Activated naive CD4-positive, alpha-beta T cell treated with anti-CD3 and anti-CD28 coated beads for 36 hours (primary cell): ENCODE measurements around the gene FOXO1. TPM values are rescaled to one million over a fixed set of nuclear protein-coding genes. Genes with fewer than 3 reads are reported as not detected.

Experiments
- CTCF ChIA-PET: fragments of 350-600 bp; sonication (Branson Sonifier 250); formaldehyde crosslinking; loops from one replicate; lab custom pipeline; 2021; ENCODE audit warnings: antibody characterized with exemption; lab: Charles Lee
- DNase-seq: peaks from one replicate; pipeline ENCODE4 v3.0.0-alpha.2; 2020
- H3K27ac Mint-ChIP-seq: one replicate; pipeline ENCODE4 v1.8.0; 2021; ENCODE audit warnings: mild to moderate bottlenecking, mixed read lengths
- H3K27me3 Mint-ChIP-seq: one replicate; pipeline ENCODE4 v1.8.0; 2021; ENCODE audit warnings: low read depth, mixed read lengths
- H3K36me3 Mint-ChIP-seq: one replicate; pipeline ENCODE4 v1.8.0; 2021; ENCODE audit warnings: low read depth, mixed read lengths
- H3K4me1 Mint-ChIP-seq: one replicate; pipeline ENCODE4 v1.8.0; 2021; ENCODE audit warnings: low read depth, mixed read lengths
- H3K4me3 Mint-ChIP-seq: one replicate; pipeline ENCODE4 v1.8.0; 2021; ENCODE audit warnings: mild to moderate bottlenecking, moderate library complexity, mixed read lengths
- H3K9me3 Mint-ChIP-seq: one replicate; pipeline ENCODE4 v1.8.0; 2021; ENCODE audit warnings: mixed read lengths
- intact Hi-C: fragments of 100-400 bp; cut with micrococcal nuclease; formaldehyde crosslinking; loops from one replicate; pipeline ENCODE4 v1.15.1; 2023
- total RNA-seq, 2 experiments: library from RNA; stranded (reverse); gene quantifications; one replicate each; pipeline ENCODE4 v1.2.3, GENCODE V29; 2021

Gene FOXO1
- total RNA-seq, 2 experiments from 2014 or later, result 30.9 to 32.1 TPM

- H3K27me3 Mint-ChIP-seq, result no peaks in the 10 kb centered on the region
- peak overlapping the region; percentile 93 for H3K27ac Mint-ChIP-seq
- intact Hi-C loops, result loop anchor here (2.0 to 5.0 kb wide), 6 partner anchors 34 to 450 kb away; no protein-coding TSS in a partner anchor
- H3K36me3 Mint-ChIP-seq, result no peaks in the 10 kb centered on the region
- CTCF ChIA-PET, result interaction anchor here (0.7 to 1.1 kb wide), 4 partner anchors 64 to 660 kb away, joined by 3 read pairs; no protein-coding TSS in a partner anchor
- peaks cover 92% of the 10 kb centered on the region for H3K4me1 Mint-ChIP-seq
- no peaks in the 10 kb centered on the region for H3K9me3 Mint-ChIP-seq
- peak overlapping the region; percentile 8 for H3K4me3 Mint-ChIP-seq
- DNase-seq, result no peak
Measured at GRCh38 chr13:40598569-40598968, 67.9 kb downstream of the FOXO1 start.

- intact Hi-C loops, result loop anchor here (2.0 to 5.0 kb wide), 6 partner anchors 33 to 449 kb away; no protein-coding TSS in a partner anchor
Measured at GRCh38 chr13:40597735-40598365, 68.6 kb downstream of the FOXO1 start.

GRCh38 chr13:40596484-40596883, 70.0 kb downstream of the FOXO1 start:
- no peak for DNase-seq
- Mint-ChIP-seq H3K9me3 (no peaks in the 10 kb centered on the region), H3K27me3 (no peaks in the 10 kb centered on the region), H3K36me3 (no peaks in the 10 kb centered on the region), H3K4me3 (peak overlapping the region; percentile 7), H3K27ac (peak overlapping the region; percentile 82), H3K4me1 (peaks cover 90% of the 10 kb centered on the region)
- intact Hi-C loops, result loop anchor here (5.0 kb wide), 1 partner anchor 409 kb away; no protein-coding TSS in a partner anchor
- CTCF ChIA-PET, result interaction anchor here (0.5 kb wide), 1 partner anchor 612 kb away, joined by 4 read pairs; no protein-coding TSS in a partner anchor

More at GRCh38 chr13:40597735-40598365, 68.6 kb downstream of the FOXO1 start:
- Mint-ChIP-seq H3K27me3 (no peaks in the 10 kb centered on the region), H3K9me3 (no peaks in the 10 kb centered on the region), H3K27ac (peak overlapping the region; percentile 93), H3K36me3 (no peaks in the 10 kb centered on the region), H3K4me1 (peaks cover 90% of the 10 kb centered on the region), H3K4me3 (peak overlapping the region; percentile 17)
- CTCF ChIA-PET, result interaction anchor here (0.9 to 1.1 kb wide), 2 partner anchors 65 to 159 kb away, joined by 3 read pairs; no protein-coding TSS in a partner anchor
- peak; percentile 24 for DNase-seq

GRCh38 chr13:40595693-40596092, 70.7 kb downstream of the FOXO1 start:
- no peak for DNase-seq
- intact Hi-C loops, result loop anchor here (5.0 kb wide), 1 partner anchor 408 kb away; no protein-coding TSS in a partner anchor
- no peaks in the 10 kb centered on the region for H3K36me3 Mint-ChIP-seq
- peak overlapping the region; percentile 82 for H3K27ac Mint-ChIP-seq
- CTCF ChIA-PET, result interaction anchor here (1.5 kb wide), 1 partner anchor 9 kb away, joined by 3 read pairs; no protein-coding TSS in a partner anchor
- H3K9me3 Mint-ChIP-seq, result no peaks in the 10 kb centered on the region
- peaks cover 94% of the 10 kb centered on the region for H3K4me1 Mint-ChIP-seq
- H3K27me3 Mint-ChIP-seq, result no peaks in the 10 kb centered on the region
- no peak overlapping the region for H3K4me3 Mint-ChIP-seq

- no peak for DNase-seq
- Mint-ChIP-seq H3K27ac (peak overlapping the region; percentile 9), H3K36me3 (no peaks in the 10 kb centered on the region), H3K4me3 (no peak overlapping the region), H3K9me3 (no peaks in the 10 kb centered on the region), H3K27me3 (no peaks in the 10 kb centered on the region), H3K4me1 (peaks cover 94% of the 10 kb centered on the region)
- intact Hi-C loops, result no loop called here
- CTCF ChIA-PET, result interaction anchor here (1.4 kb wide), 1 partner anchor 20 kb away, joined by 3 read pairs; no protein-coding TSS in a partner anchor
Measured at GRCh38 chr13:40592035-40592434, 74.4 kb downstream of the FOXO1 start.

- Mint-ChIP-seq H3K4me3 (no peak overlapping the region), H3K9me3 (no peaks in the 10 kb centered on the region), H3K27me3 (no peaks in the 10 kb centered on the region), H3K4me1 (peaks cover 94% of the 10 kb centered on the region), H3K36me3 (no peaks in the 10 kb centered on the region), H3K27ac (peak overlapping the region; percentile 73)
- DNase-seq, result no peak
- CTCF ChIA-PET, result interaction anchor here (0.5 to 1.4 kb wide), 2 partner anchors 19 to 100 kb away, joined by 3 read pairs; no protein-coding TSS in a partner anchor
- intact Hi-C loops, result no loop called here
Measured at GRCh38 chr13:40591091-40591490, 75.3 kb downstream of the FOXO1 start.

GRCh38 chr13:40590112-40590862, 76.2 kb downstream of the FOXO1 start:
- no peak for DNase-seq
- Mint-ChIP-seq H3K36me3 (no peaks in the 10 kb centered on the region), H3K9me3 (no peaks in the 10 kb centered on the region), H3K27me3 (no peaks in the 10 kb centered on the region), H3K4me3 (no peak overlapping the region), H3K4me1 (peaks cover 94% of the 10 kb centered on the region), H3K27ac (peak overlapping the region; percentile 79)
- intact Hi-C loops, result no loop called here
- CTCF ChIA-PET, result interaction anchor here (0.6 to 1.4 kb wide), 3 partner anchors 18 to 471 kb away, joined by 3 read pairs; no protein-coding TSS in a partner anchor

GRCh38 chr13:40589285-40590109, 76.9 kb downstream of the FOXO1 start:
- Mint-ChIP-seq H3K4me3 (no peak overlapping the region), H3K27ac (peak overlapping the region; percentile 79), H3K36me3 (no peaks in the 10 kb centered on the region), H3K27me3 (no peaks in the 10 kb centered on the region), H3K9me3 (no peaks in the 10 kb centered on the region), H3K4me1 (peaks cover 92% of the 10 kb centered on the region)
- peak; percentile 41 for DNase-seq
- CTCF ChIA-PET, result interaction anchor here (0.6 kb wide), 2 partner anchors 68 to 471 kb away, joined by 3 read pairs; no protein-coding TSS in a partner anchor
- intact Hi-C loops, result loop anchor here (1.0 kb wide), 1 partner anchor 10 kb away; no protein-coding TSS in a partner anchor

- intact Hi-C loops, result no loop called here
- Mint-ChIP-seq H3K27me3 (no peaks in the 10 kb centered on the region), H3K27ac (peak overlapping the region; percentile 4), H3K4me3 (no peak overlapping the region), H3K9me3 (peaks cover 7% of the 10 kb centered on the region), H3K4me1 (peaks cover 93% of the 10 kb centered on the region), H3K36me3 (peaks cover 8% of the 10 kb centered on the region)
- no peak for DNase-seq
- CTCF ChIA-PET, result no interaction called here
Measured at GRCh38 chr13:40588101-40588500, 78.3 kb downstream of the FOXO1 start.

- no peak for DNase-seq
- Mint-ChIP-seq H3K9me3 (peaks cover 7% of the 10 kb centered on the region), H3K27ac (no peak overlapping the region), H3K36me3 (peaks cover 8% of the 10 kb centered on the region), H3K4me1 (peaks cover 92% of the 10 kb centered on the region), H3K4me3 (no peak overlapping the region), H3K27me3 (no peaks in the 10 kb centered on the region)
- intact Hi-C loops, result no loop called here
- CTCF ChIA-PET, result no interaction called here
Measured at GRCh38 chr13:40586886-40587565, 79.4 kb downstream of the FOXO1 start.

- intact Hi-C loops, result no loop called here
- Mint-ChIP-seq H3K27ac (peak overlapping the region; percentile 38), H3K36me3 (peaks cover 8% of the 10 kb centered on the region), H3K4me3 (no peak overlapping the region), H3K4me1 (peaks cover 92% of the 10 kb centered on the region), H3K27me3 (no peaks in the 10 kb centered on the region), H3K9me3 (peaks cover 7% of the 10 kb centered on the region)
- no peak for DNase-seq
- CTCF ChIA-PET, result interaction anchor here (0.6 kb wide), 1 partner anchor 274 kb away, joined by 3 read pairs; no protein-coding TSS in a partner anchor
Measured at GRCh38 chr13:40585911-40586471, 80.5 kb downstream of the FOXO1 start.
